ENCODE results near the gene KPNA1. TPM values are rescaled to one million over a fixed set of nuclear protein-coding genes. Genes with fewer than 3 reads are reported as not detected.

Gene KPNA1
- total and polyA plus RNA-seq, 2 of the 13 experiments (the other 11 are each of a cell fraction or from before 2014, with no cell fraction given) = 15.4 to 30.0 TPM

- peak in 1 of 2 experiments; percentile 69; a peak in 2 of 4 replicates for TF ChIP-seq ATF4 (CRISPR knock-in tag; IDR thresholded peaks at IDR 0.05)
- TF ChIP-seq IRX3 (CRISPR knock-in tag; IDR thresholded peaks at IDR 0.05; ENCODE audit: borderline replicate concordance, low read depth) = 0 out of 2 replicates have a peak, but pooled peaks have one; percentile 21
- peak; percentile 46; the same call in 1 of the 2 replicates for TF ChIP-seq YEATS2 (CRISPR knock-in tag; IDR thresholded peaks at IDR 0.05; ENCODE audit: borderline replicate concordance)
- no peak for TF ChIP-seq RBM22 (optimal IDR thresholded peaks at IDR 0.05; ENCODE audit: low read length)
- TF ChIP-seq RBAK (CRISPR knock-in tag; IDR thresholded peaks at IDR 0.05) = no peak
- peak; percentile 72; the same call in 1 of the 2 replicates for TF ChIP-seq ZNF563 (CRISPR knock-in tag; IDR thresholded peaks at IDR 0.05)
- no peak for TF ChIP-seq PTBP1 (IDR thresholded peaks at IDR 0.05; ENCODE audit: low read depth, low read length, poor library complexity, severe bottlenecking)
- no peak for TF ChIP-seq CBX1 (IDR thresholded peaks at IDR 0.05; ENCODE audit: low read depth)
- TF ChIP-seq STAG1 (CRISPR knock-in tag; IDR thresholded peaks at IDR 0.05) = no peak
- peak; percentile 96 for TF ChIP-seq ZNF879 (CRISPR knock-in tag; IDR thresholded peaks at IDR 0.05)
- peak; percentile 96 for TF ChIP-seq KDM5B (CRISPR knock-in tag; IDR thresholded peaks at IDR 0.05; ENCODE audit: borderline replicate concordance)
- peak; percentile 67 for TF ChIP-seq CBFB (CRISPR knock-in tag; IDR thresholded peaks at IDR 0.05)
- TF ChIP-seq ZNF788 (CRISPR knock-in tag; IDR thresholded peaks at IDR 0.05; ENCODE audit: borderline replicate concordance) = peak; percentile 82
- TF ChIP-seq ZNF878 (CRISPR knock-in tag; IDR thresholded peaks at IDR 0.05) = peak; percentile 71; the same call in 1 of the 2 replicates
- no peak; the same call in 1 of the 2 replicates for TF ChIP-seq ZNF552 (CRISPR knock-in tag; IDR thresholded peaks at IDR 0.05; ENCODE audit: borderline replicate concordance)
- TF ChIP-seq POLR2AphosphoS5 (IDR thresholded peaks at IDR 0.05; ENCODE audit: low read depth, low read length) = peak; percentile 81
- TF ChIP-seq E2F2 (CRISPR knock-in tag; IDR thresholded peaks at IDR 0.05; ENCODE audit: borderline replicate concordance) = peak; percentile 79; the same call in 1 of the 2 replicates
- TF ChIP-seq CREB3 (CRISPR knock-in tag; IDR thresholded peaks at IDR 0.05) = no peak; the same call in 1 of the 2 replicates
- TF ChIP-seq CHCHD3 (CRISPR knock-in tag; IDR thresholded peaks at IDR 0.05) = 0 out of 2 replicates have a peak, but pooled peaks have one; percentile 84
- TF ChIP-seq MAF1 (CRISPR knock-in tag; IDR thresholded peaks at IDR 0.05; ENCODE audit: borderline replicate concordance) = peak; percentile 44; the same call in 1 of the 2 replicates
- TF ChIP-seq RXRB (CRISPR knock-in tag; IDR thresholded peaks at IDR 0.05; ENCODE audit: borderline replicate concordance) = peak; percentile 33; the same call in 1 of the 2 replicates
- peak; percentile 43; the same call in 1 of the 2 replicates for TF ChIP-seq THAP9 (CRISPR knock-in tag; IDR thresholded peaks at IDR 0.05; ENCODE audit: borderline replicate concordance)
- no peak for TF ChIP-seq ARNT (IDR thresholded peaks at IDR 0.05)
- TF ChIP-seq WIZ (CRISPR knock-in tag; IDR thresholded peaks at IDR 0.05) = peak; percentile 81
Measured at GRCh38 chr3:122514123-122515019, at the start of gene KPNA1 (continued).

All from HepG2 (cell line).